GM23338 (cell line): Measurements from ENCODE around the gene TUBA3D. TPM values are rescaled to one million over a fixed set of nuclear protein-coding genes. Genes with fewer than 3 reads are reported as not detected.
"Not testable (repeated sequence)": the region's sequence is repeated elsewhere in the genome, so short reads cannot be mapped to it uniquely, and the experiment has no call there.

Experiments used
- ATAC-seq: fragments of 200-7000 bp; cut with Tn5 transposase; 3 replicates; pipeline ENCODE4 v1.9.1; 2020
- DNase-seq: peaks from one replicate; pipeline ENCODE4 v3.0.0-alpha.2; 2015; ENCODE audit warnings: low spot score
- H2AFZ ChIP-seq: fragments of 200-600 bp; sonication (generic); 2 replicates; pipeline ENCODE4 v1.8.0; 2016; ENCODE audit warnings: antibody characterized with exemption, mild to moderate bottlenecking, moderate library complexity
- H3F3A ChIP-seq: fragments of 200-600 bp; sonication (generic); replicated peaks from 2 replicates; pipeline ENCODE4 v1.8.0; 2017; ENCODE audit warnings: antibody characterized with exemption, mixed run types, low read depth
- H3K27ac ChIP-seq: fragments of 200-600 bp; sonication (generic); 2 replicates; pipeline ENCODE4 v1.6.1; 2016; ENCODE audit warnings: low read depth
- H3K27me3 ChIP-seq: fragments of 200-600 bp; sonication (generic); 2 replicates; pipeline ENCODE4 v1.8.0; 2016; ENCODE audit warnings: mild to moderate bottlenecking, mixed run types, moderate library complexity; ENCODE audit not compliant: insufficient read depth
- H3K36me3 ChIP-seq: fragments of 200-600 bp; sonication (generic); 2 replicates; pipeline ENCODE4 v1.8.0; 2016; ENCODE audit warnings: mild to moderate bottlenecking; ENCODE audit not compliant: insufficient read depth
- H3K4me1 ChIP-seq: fragments of 200-600 bp; sonication (generic); 2 replicates; pipeline ENCODE4 v1.8.0; 2016; ENCODE audit warnings: mild to moderate bottlenecking, moderate library complexity; ENCODE audit not compliant: insufficient read depth
- H3K4me2 ChIP-seq: fragments of 200-600 bp; sonication (generic); 2 replicates; pipeline ENCODE4 v1.7.1; 2017; ENCODE audit warnings: mixed run types
- H3K4me3 ChIP-seq: fragments of 200-600 bp; sonication (generic); 2 replicates; pipeline ENCODE4 v1.6.1; 2016; ENCODE audit warnings: mixed run types
- H3K79me2 ChIP-seq: fragments of 200-600 bp; sonication (generic); replicated peaks from 2 replicates; pipeline ENCODE4 v1.8.0; 2017; ENCODE audit warnings: mild to moderate bottlenecking; ENCODE audit not compliant: insufficient read depth
- H3K9me2 ChIP-seq: fragments of 200-600 bp; sonication (generic); 2 replicates; pipeline ENCODE4 v1.8.0; 2017; ENCODE audit not compliant: insufficient read depth
- H4K20me1 ChIP-seq: fragments of 200-600 bp; sonication (generic); replicated peaks from 2 replicates; pipeline ENCODE4 v1.8.0; 2017; ENCODE audit warnings: mild to moderate bottlenecking; ENCODE audit not compliant: insufficient read depth
- H3K27ac Mint-ChIP-seq: 2 replicates; pipeline ENCODE4 v1.8.0; 2020; ENCODE audit warnings: inconsistent platforms, mild to moderate bottlenecking, moderate library complexity, mixed read lengths
- H3K27me3 Mint-ChIP-seq: 3 replicates; pipeline ENCODE4 v1.8.0; 2022; ENCODE audit warnings: low read depth, mild to moderate bottlenecking, moderate library complexity, mixed read lengths, inconsistent platforms; ENCODE audit not compliant: insufficient read depth, poor library complexity
- H3K36me3 Mint-ChIP-seq: 3 replicates; pipeline ENCODE4 v1.8.0; 2021; ENCODE audit warnings: low read depth, mild to moderate bottlenecking, inconsistent platforms, moderate library complexity, mixed read lengths
- H3K4me1 Mint-ChIP-seq: 3 replicates; pipeline ENCODE4 v1.8.0; 2020; ENCODE audit warnings: mild to moderate bottlenecking, inconsistent platforms, mixed read lengths
- H3K4me3 Mint-ChIP-seq: 3 replicates; pipeline ENCODE4 v1.8.0; 2021; ENCODE audit warnings: moderate library complexity, mild to moderate bottlenecking, inconsistent platforms, mixed read lengths
- H3K9me3 Mint-ChIP-seq: 3 replicates; pipeline ENCODE4 v1.8.0; 2020; ENCODE audit warnings: moderate library complexity, mild to moderate bottlenecking, inconsistent platforms, mixed read lengths
- EZH2 ChIP-seq: fragments of 200-600 bp; sonication (generic); IDR thresholded peaks from one replicate; pipeline ENCODE4 v1.8.0; 2017; ENCODE audit warnings: antibody characterized with exemption, mild to moderate bottlenecking, low read depth; ENCODE audit not compliant: unreplicated experiment
- EZH2phosphoT487 ChIP-seq: fragments of 200-600 bp; sonication (generic); IDR thresholded peaks from one replicate; pipeline ENCODE4 v1.8.1; 2018; ENCODE audit warnings: antibody characterized with exemption; ENCODE audit not compliant: unreplicated experiment
- JUNB ChIP-seq: IDR thresholded peaks from one replicate; pipeline ENCODE4 v1.6.1; 2016; ENCODE audit warnings: antibody characterized with exemption; ENCODE audit not compliant: unreplicated experiment
- NANOG ChIP-seq: IDR thresholded peaks from 2 replicates; pipeline ENCODE4 v1.6.1; 2016; ENCODE audit warnings: antibody characterized with exemption, borderline replicate concordance
- ZNF114 ChIP-seq: fragments of 250-450 bp; sonication (Bioruptor Pico); IDR thresholded peaks from 2 replicates; pipeline ENCODE4 v1.5.0; 2020; ENCODE audit warnings: mild to moderate bottlenecking, moderate library complexity
- ZNF331 ChIP-seq: fragments of 250-450 bp; sonication (Bioruptor Pico); IDR thresholded peaks from 2 replicates; pipeline ENCODE4 v1.5.0; 2020; ENCODE audit warnings: low read depth, mild to moderate bottlenecking, moderate library complexity
- polyA plus RNA-seq: library from polyadenylated mRNA; unstranded; fragments of >200 nt; fragmentation: Nextera tagmentation; extraction: Ambion mirVana; gene quantifications from 2 replicates; pipeline ENCODE4 v1.2.1, GENCODE V29; 2016
- total RNA-seq: library from RNA; depleted of rRNA; stranded (reverse); fragments of >200 nt; shearing (Covaris generic); gene quantifications from 2 replicates; pipeline ENCODE4 v1.2.3, GENCODE V29; 2014

Gene TUBA3D
- total and polyA plus RNA-seq, 2 experiments from 2014 or later: 0.27 TPM; not detected in 1

- ATAC-seq: no peak
- H3K36me3 ChIP-seq: no peaks in the 10 kb centered on the region
- DNase-seq: no peak
- H3K4me1 Mint-ChIP-seq: no peaks in the 10 kb centered on the region
- peaks cover 11% of the 10 kb centered on the region for H3K27me3 ChIP-seq
- TF ChIP-seq ZNF331 (CRISPR knock-in tag): no peak
- no peak for TF ChIP-seq ZNF114 (CRISPR knock-in tag)
- no peak for TF ChIP-seq JUNB
- TF ChIP-seq NANOG: no peak
- TF ChIP-seq EZH2: no peak
- no peak for TF ChIP-seq EZH2phosphoT487
- H3F3A ChIP-seq: no peaks in the 10 kb centered on the region
- no peaks in the 10 kb centered on the region for H3K36me3 Mint-ChIP-seq
- no peak overlapping the region for H3K27ac ChIP-seq
- no peaks in the 10 kb centered on the region for H3K9me2 ChIP-seq
- H3K4me3 Mint-ChIP-seq: no peak overlapping the region
- no peaks in the 10 kb centered on the region for H3K4me1 ChIP-seq
- no peaks in the 10 kb centered on the region for H4K20me1 ChIP-seq
- H2AFZ ChIP-seq: no peak overlapping the region
- no peak overlapping the region for H3K27ac Mint-ChIP-seq
- no peak overlapping the region for H3K4me2 ChIP-seq
- no peak overlapping the region for H3K4me3 ChIP-seq
- no peaks in the 10 kb centered on the region for H3K9me3 Mint-ChIP-seq
- no peaks in the 10 kb centered on the region for H3K27me3 Mint-ChIP-seq
- H3K79me2 ChIP-seq: no peaks in the 10 kb centered on the region
Observed at GRCh38 chr2:131431336-131431735, 44.6 kb upstream of the TUBA3D start.

- not testable (repeated sequence) for ATAC-seq, H3K4me1 ChIP-seq, H4K20me1 ChIP-seq, H3K9me3 Mint-ChIP-seq, H3K27me3 Mint-ChIP-seq, H3K36me3 ChIP-seq, H3K4me3 ChIP-seq, H3K4me1 Mint-ChIP-seq, H3K27ac ChIP-seq, DNase-seq, H3K36me3 Mint-ChIP-seq, H3K79me2 ChIP-seq, H3F3A ChIP-seq, H2AFZ ChIP-seq, H3K27ac Mint-ChIP-seq, H3K27me3 ChIP-seq, H3K4me2 ChIP-seq, H3K4me3 Mint-ChIP-seq, H3K9me2 ChIP-seq
Observed at GRCh38 chr2:131440742-131441468, 35.0 kb upstream of the TUBA3D start.

GRCh38 chr2:131444736-131445514 lies 31.0 kb upstream of the TUBA3D start:
- H3K4me3 ChIP-seq, H3K4me1 ChIP-seq, H2AFZ ChIP-seq, H3K79me2 ChIP-seq, H3K27ac Mint-ChIP-seq, H3K4me3 Mint-ChIP-seq, ATAC-seq, H3K4me1 Mint-ChIP-seq, H3K4me2 ChIP-seq, H3K27ac ChIP-seq, H3K27me3 Mint-ChIP-seq, H3K36me3 Mint-ChIP-seq, H3K36me3 ChIP-seq, DNase-seq, H3K9me3 Mint-ChIP-seq, H3K27me3 ChIP-seq, H4K20me1 ChIP-seq, H3K9me2 ChIP-seq, H3F3A ChIP-seq: not testable (repeated sequence)

- ATAC-seq, H3K27ac ChIP-seq, H3K4me3 ChIP-seq, H2AFZ ChIP-seq, H3K4me1 ChIP-seq, H3K79me2 ChIP-seq, H3K27me3 ChIP-seq, H3K4me3 Mint-ChIP-seq, DNase-seq, H3K4me2 ChIP-seq, H3K4me1 Mint-ChIP-seq, H4K20me1 ChIP-seq, H3K9me3 Mint-ChIP-seq, H3K9me2 ChIP-seq, H3K36me3 Mint-ChIP-seq, H3F3A ChIP-seq, H3K27ac Mint-ChIP-seq, H3K27me3 Mint-ChIP-seq, H3K36me3 ChIP-seq: not testable (repeated sequence)
Observed at GRCh38 chr2:131445515-131445797, 30.5 kb upstream of the TUBA3D start.
